Thoracic aorta (tissue), 2 donors: ENCODE measurements around the gene USP46. TPM values are rescaled to one million over a fixed set of nuclear protein-coding genes. Genes with fewer than 3 reads are reported as not detected.

Experiments used
- ATAC-seq: fragments of 150-250 bp; one replicate; pipeline ENCODE4 v1.8.0; 2017; ENCODE audit warnings: low read depth; ENCODE audit not compliant: insufficient number of reproducible peaks, low FRiP score
- DNase-seq: peaks from one replicate; pipeline ENCODE4 v3.0.0-alpha.2; 2020; ENCODE audit warnings: low spot score
- H3K27ac ChIP-seq, 2 donors: fragments of 200-600 bp; sonication (generic); 1 replicate in 1 of 2; 2 replicates in 1 of 2; pipeline ENCODE4 v1.5.1; 2016; ENCODE audit warnings: mild to moderate bottlenecking in 2 of 2, moderate library complexity in 2 of 2
- H3K27me3 ChIP-seq: fragments of 200-600 bp; sonication (generic); replicated peaks from 2 replicates; pipeline ENCODE4 v1.6.0; 2016; ENCODE audit warnings: mild to moderate bottlenecking; ENCODE audit not compliant: insufficient read depth
- H3K36me3 ChIP-seq: fragments of 200-600 bp; sonication (generic); one replicate; pipeline ENCODE4 v1.5.1; 2016
- H3K4me1 ChIP-seq, 2 donors: fragments of 200-600 bp; sonication (generic); 1 replicate in 1 of 2; 2 replicates in 1 of 2; pipeline versions ENCODE4 v1.5.1 to v1.6.0; 2016; ENCODE audit warnings: low read depth in 2 of 2, mild to moderate bottlenecking in 1 of 2; ENCODE audit not compliant: control insufficient read depth in 1 of 2
- H3K4me3 ChIP-seq: fragments of 200-600 bp; sonication (generic); 2 replicates; pipeline ENCODE4 v1.5.1; 2016; ENCODE audit warnings: mild to moderate bottlenecking
- H3K9me3 ChIP-seq: fragments of 200-600 bp; sonication (generic); 2 replicates; pipeline ENCODE4 v1.5.1; 2016
- total RNA-seq, 2 donors: library from RNA; depleted of rRNA; stranded (reverse); fragments of >200 nt; gene quantifications; one replicate each; pipeline versions ENCODE4 v1.1.0 to v1.2.3, GENCODE V29; 2016
- TF ChIP-seq, protein P1 (sequence below): fragments of 200-600 bp; sonication (generic); IDR thresholded peaks from one replicate; pipeline ENCODE4 v1.5.1; 2019; ENCODE audit warnings: antibody characterized with exemption

USP46 gene
- total RNA-seq, 2 donors from 2014 or later, result 12.2 to 15.5 TPM

- Histone ChIP-seq H3K9me3 (no peaks in the 10 kb centered on the region), H3K4me1 (peaks cover 16 to 49% of the 10 kb centered on the region in 2 donors), H3K27me3 (no peaks in the 10 kb centered on the region), H3K36me3 (no peaks in the 10 kb centered on the region), H3K27ac (no peak overlapping the region), H3K4me3 (no peak overlapping the region)
- DNase-seq (no peak), ATAC-seq (no peak)
- TF ChIP-seq, protein P1, sequence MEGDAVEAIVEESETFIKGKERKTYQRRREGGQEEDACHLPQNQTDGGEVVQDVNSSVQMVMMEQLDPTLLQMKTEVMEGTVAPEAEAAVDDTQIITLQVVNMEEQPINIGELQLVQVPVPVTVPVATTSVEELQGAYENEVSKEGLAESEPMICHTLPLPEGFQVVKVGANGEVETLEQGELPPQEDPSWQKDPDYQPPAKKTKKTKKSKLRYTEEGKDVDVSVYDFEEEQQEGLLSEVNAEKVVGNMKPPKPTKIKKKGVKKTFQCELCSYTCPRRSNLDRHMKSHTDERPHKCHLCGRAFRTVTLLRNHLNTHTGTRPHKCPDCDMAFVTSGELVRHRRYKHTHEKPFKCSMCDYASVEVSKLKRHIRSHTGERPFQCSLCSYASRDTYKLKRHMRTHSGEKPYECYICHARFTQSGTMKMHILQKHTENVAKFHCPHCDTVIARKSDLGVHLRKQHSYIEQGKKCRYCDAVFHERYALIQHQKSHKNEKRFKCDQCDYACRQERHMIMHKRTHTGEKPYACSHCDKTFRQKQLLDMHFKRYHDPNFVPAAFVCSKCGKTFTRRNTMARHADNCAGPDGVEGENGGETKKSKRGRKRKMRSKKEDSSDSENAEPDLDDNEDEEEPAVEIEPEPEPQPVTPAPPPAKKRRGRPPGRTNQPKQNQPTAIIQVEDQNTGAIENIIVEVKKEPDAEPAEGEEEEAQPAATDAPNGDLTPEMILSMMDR, result no peak
These were observed 66.8 kb downstream of the USP46 start for GRCh38 chr4:52592287-52592686.

- Histone ChIP-seq H3K27me3 (no peaks in the 10 kb centered on the region), H3K9me3 (no peaks in the 10 kb centered on the region), H3K4me1 (peaks cover 20 to 44% of the 10 kb centered on the region in 2 donors), H3K36me3 (no peaks in the 10 kb centered on the region), H3K27ac (peak overlapping the region; percentile 51 to 66), H3K4me3 (no peak overlapping the region)
- ATAC-seq, result peak; percentile 71
- no peak for DNase-seq
- TF ChIP-seq, protein P1, result no peak
These were observed 70.1 kb downstream of the USP46 start for GRCh38 chr4:52588771-52589591.

DNA sequence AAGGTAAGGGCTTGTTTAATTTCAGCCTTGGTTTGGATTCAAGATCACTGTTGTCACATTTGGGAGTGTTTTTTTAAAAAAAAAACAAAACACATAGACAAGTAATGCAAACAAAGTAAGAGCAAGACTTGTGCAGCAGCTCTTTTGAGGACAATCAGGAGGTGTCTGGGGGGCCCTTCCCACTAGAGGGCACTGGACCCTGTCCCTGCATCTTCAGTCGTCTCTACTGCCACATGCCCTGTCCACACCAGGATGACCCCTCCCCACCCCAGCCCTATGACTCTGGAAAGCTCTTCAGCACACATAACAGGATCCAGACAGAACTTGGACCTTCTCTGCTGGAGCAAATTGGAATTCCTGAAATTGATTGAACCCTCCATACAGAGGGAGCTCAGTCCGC lies 71.0 kb downstream of the USP46 start:
- Histone ChIP-seq H3K36me3 (no peaks in the 10 kb centered on the region), H3K27ac (peak overlapping the region; percentile 51 to 66), H3K9me3 (no peaks in the 10 kb centered on the region), H3K4me3 (no peak overlapping the region), H3K4me1 (peaks cover 20 to 44% of the 10 kb centered on the region in 2 donors), H3K27me3 (no peaks in the 10 kb centered on the region)
- TF ChIP-seq, protein P1, result peak; percentile 30
- ATAC-seq (no peak), DNase-seq (no peak)

DNA sequence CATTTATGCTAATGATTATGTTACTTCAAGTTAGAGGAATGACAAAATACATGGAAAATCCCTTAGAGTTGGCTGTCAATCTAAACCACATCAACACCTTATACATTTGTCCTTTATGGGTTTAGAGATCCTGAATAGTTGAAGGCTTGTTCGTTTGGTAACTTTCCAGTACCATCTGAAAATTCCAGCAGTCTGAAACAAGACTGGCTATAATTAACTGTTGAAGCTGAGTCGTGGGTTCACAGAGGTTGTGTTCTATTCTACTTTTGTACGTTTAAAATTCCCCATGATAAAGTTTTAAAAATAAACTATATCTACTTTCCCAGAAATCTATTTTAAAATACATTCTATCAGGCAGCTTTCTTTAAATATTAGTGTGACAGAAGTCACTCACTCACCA lies 73.0 kb downstream of the USP46 start:
- DNase-seq, result no peak
- Histone ChIP-seq H3K36me3 (no peaks in the 10 kb centered on the region), H3K4me3 (no peak overlapping the region), H3K4me1 (peaks cover 20 to 44% of the 10 kb centered on the region in 2 donors), H3K9me3 (no peaks in the 10 kb centered on the region), H3K27me3 (no peaks in the 10 kb centered on the region), H3K27ac (peak overlapping the region in 1 of 2 donors; percentile 71)
- TF ChIP-seq, protein P1, result no peak
- no peak for ATAC-seq

- Histone ChIP-seq H3K36me3 (no peaks in the 10 kb centered on the region), H3K9me3 (no peaks in the 10 kb centered on the region), H3K27ac (peak overlapping the region in 1 of 2 donors; percentile 21), H3K4me3 (no peak overlapping the region), H3K27me3 (no peaks in the 10 kb centered on the region), H3K4me1 (peaks cover 20 to 44% of the 10 kb centered on the region in 2 donors)
- ATAC-seq, result no peak
- DNase-seq, result no peak
- TF ChIP-seq, protein P1, result no peak
These were observed 73.7 kb downstream of the USP46 start for GRCh38 chr4:52585379-52585778.
